COLO668 (cell line): ENCODE measurements around the gene NIT2.

Experiments used
- DNase-seq: peaks from one replicate; lab custom pipeline; 2025; ENCODE audit not compliant: unreplicated experiment; lab: John Stamatoyannopoulos, UW

Gene NIT2

GRCh38 chr3:100395679-100396431, 61.3 kb downstream of the NIT2 start:
- DNase-seq: no peak

GRCh38 chr3:100396967-100397366, 62.4 kb downstream of the NIT2 start:
- DNase-seq: no peak

- no peak for DNase-seq
Measured at GRCh38 chr3:100399341-100400071, 64.9 kb downstream of the NIT2 start.

- peak; percentile 27 for DNase-seq
Measured at GRCh38 chr3:100400419-100400779, 65.8 kb downstream of the NIT2 start.

GRCh38 chr3:100400780-100401673, 66.5 kb downstream of the NIT2 start, which contains the start of the genes LNP1 and TOMM70:
Gene LNP1 (plus strand): TSS chr3:100401539. CDS start chr3:100429730, 28,191 bp downstream.
Gene TOMM70 (minus strand): TSS chr3:100401089. CDS start chr3:100400949, 140 bp downstream.
- peak; percentile 94 for DNase-seq

GRCh38 chr3:100401674-100402041, 67.1 kb downstream of the NIT2 start:
- peak; percentile 37 for DNase-seq

GRCh38 chr3:100402256-100402655, 67.7 kb downstream of the NIT2 start:
- DNase-seq: no peak

- DNase-seq: no peak
Measured at GRCh38 chr3:100402891-100403290, 68.3 kb downstream of the NIT2 start.

- peak; percentile 10 for DNase-seq
Measured at GRCh38 chr3:100403362-100404249, 69.0 kb downstream of the NIT2 start.

- DNase-seq: no peak
Measured at GRCh38 chr3:100404250-100404548, 69.6 kb downstream of the NIT2 start.

GRCh38 chr3:100407164-100407563, 72.6 kb downstream of the NIT2 start:
- DNase-seq: no peak

GRCh38 chr3:100407977-100408532, 73.5 kb downstream of the NIT2 start:
- no peak for DNase-seq
